NCI-H82 (cell line): Measurements from ENCODE around the gene ALG2.

Source experiments
- DNase-seq: peaks from one replicate; lab custom pipeline; 2025; lab: John Stamatoyannopoulos, UW

ALG2 gene

GRCh38 chr9:99221621-99222415 is at the start of gene ALG2, which contains the start of gene SEC61B:
TSS of gene ALG2 (minus strand) at chr9:99221942. CDS start at chr9:99221894, 48 bp downstream.
TSS of gene SEC61B (plus strand) at chr9:99222282. CDS start at chr9:99222364, 82 bp downstream.
- peak; percentile 97 for DNase-seq

- no peak for DNase-seq
Observed at GRCh38 chr9:99270491-99270890, 48.7 kb upstream of the ALG2 start.

GRCh38 chr9:99269416-99269815 is 47.7 kb upstream of the ALG2 start:
- DNase-seq = no peak

- DNase-seq = peak; percentile 87
Observed at GRCh38 chr9:99266255-99267023, 44.7 kb upstream of the ALG2 start.

GRCh38 chr9:99265691-99266090 is 43.9 kb upstream of the ALG2 start:
- no peak for DNase-seq

- peak; percentile 50 for DNase-seq
Observed at GRCh38 chr9:99264070-99264680, 42.4 kb upstream of the ALG2 start.

GRCh38 chr9:99262949-99263418 is 41.2 kb upstream of the ALG2 start:
- no peak for DNase-seq

GRCh38 chr9:99261923-99262322 is 40.2 kb upstream of the ALG2 start:
- no peak for DNase-seq

GRCh38 chr9:99259231-99259918 is 37.6 kb upstream of the ALG2 start:
- no peak for DNase-seq

GRCh38 chr9:99257723-99258389 is 36.1 kb upstream of the ALG2 start:
- DNase-seq = no peak

GRCh38 chr9:99255651-99256050 is 33.9 kb upstream of the ALG2 start:
- no peak for DNase-seq

- no peak for DNase-seq
Observed at GRCh38 chr9:99253772-99254431, 32.2 kb upstream of the ALG2 start.

GRCh38 chr9:99253134-99253533 is 31.4 kb upstream of the ALG2 start:
- no peak for DNase-seq

- DNase-seq = no peak
Observed at GRCh38 chr9:99251157-99251556, 29.4 kb upstream of the ALG2 start.

- DNase-seq = no peak
Observed at GRCh38 chr9:99249619-99250018, 27.9 kb upstream of the ALG2 start.

- no peak for DNase-seq
Observed at GRCh38 chr9:99244344-99245260, 22.9 kb upstream of the ALG2 start.

GRCh38 chr9:99241106-99241505 is 19.4 kb upstream of the ALG2 start:
- DNase-seq = no peak

GRCh38 chr9:99239341-99240060 is 17.8 kb upstream of the ALG2 start:
- DNase-seq = no peak

GRCh38 chr9:99238331-99238730 is 16.6 kb upstream of the ALG2 start:
- no peak for DNase-seq
